HG02678 (cell line): Measurements from ENCODE around the gene TMEM51.

Source experiments
- ATAC-seq: cut with Tn5 transposase; IDR thresholded peaks from one replicate; pipeline ENCODE4 v1.9.1; 2021; ENCODE audit warnings: mild to moderate bottlenecking, moderate library complexity; ENCODE audit not compliant: unreplicated experiment

The TMEM51 gene

GRCh38 chr1:15212954-15213291, 59.4 kb downstream of the TMEM51 start:
- no peak for ATAC-seq

- ATAC-seq, result no peak
Measured at GRCh38 chr1:15213341-15213821, 59.8 kb downstream of the TMEM51 start.

- no peak for ATAC-seq
Measured at GRCh38 chr1:15214527-15214926, 61.0 kb downstream of the TMEM51 start.

GRCh38 chr1:15215116-15215515, 61.6 kb downstream of the TMEM51 start:
- ATAC-seq, result no peak

- no peak for ATAC-seq
Measured at GRCh38 chr1:15217654-15218053, 64.1 kb downstream of the TMEM51 start.

- no peak for ATAC-seq
Measured at GRCh38 chr1:15218287-15219279, 65.0 kb downstream of the TMEM51 start.

GRCh38 chr1:15219280-15220023, 65.9 kb downstream of the TMEM51 start:
- ATAC-seq, result no peak

GRCh38 chr1:15220024-15220392, 66.5 kb downstream of the TMEM51 start:
- no peak for ATAC-seq

GRCh38 chr1:15220825-15221431, 67.4 kb downstream of the TMEM51 start:
- no peak for ATAC-seq

GRCh38 chr1:15222653-15223303, 69.2 kb downstream of the TMEM51 start:
- no peak for ATAC-seq

GRCh38 chr1:15224259-15224869, 70.8 kb downstream of the TMEM51 start:
- ATAC-seq, result no peak

GRCh38 chr1:15224974-15225373, 71.4 kb downstream of the TMEM51 start:
- ATAC-seq, result no peak

- ATAC-seq, result no peak
Measured at GRCh38 chr1:15225461-15225860, 71.9 kb downstream of the TMEM51 start.

GRCh38 chr1:15226388-15227255, 73.1 kb downstream of the TMEM51 start:
- ATAC-seq, result no peak

- no peak for ATAC-seq
Measured at GRCh38 chr1:15229707-15230131, 76.2 kb downstream of the TMEM51 start.

GRCh38 chr1:15231714-15232201, 78.2 kb downstream of the TMEM51 start:
- peak; percentile 88 for ATAC-seq

GRCh38 chr1:15233689-15234088, 80.1 kb downstream of the TMEM51 start:
- no peak for ATAC-seq

- ATAC-seq, result no peak
Measured at GRCh38 chr1:15236321-15236721, 82.8 kb downstream of the TMEM51 start.

- no peak for ATAC-seq
Measured at GRCh38 chr1:15236746-15237145, 83.2 kb downstream of the TMEM51 start.
